B cell (primary cell): ENCODE measurements around the gene CPA1.

Source experiments
- EZH2 ChIP-seq: IDR thresholded peaks from 2 replicates; pipeline ENCODE4 v1.6.1; 2012; ENCODE audit warnings: borderline replicate concordance, low read depth, mild to moderate bottlenecking, moderate library complexity, low read length; ENCODE audit not compliant: insufficient read depth, poor library complexity, severe bottlenecking
- TF ChIP-seq, protein P1 (sequence below): fragments of 200-600 bp; IDR thresholded peaks from one replicate; pipeline ENCODE4 v1.8.0; 2022; ENCODE audit warnings: antibody characterized with exemption, mild to moderate bottlenecking

DNA sequence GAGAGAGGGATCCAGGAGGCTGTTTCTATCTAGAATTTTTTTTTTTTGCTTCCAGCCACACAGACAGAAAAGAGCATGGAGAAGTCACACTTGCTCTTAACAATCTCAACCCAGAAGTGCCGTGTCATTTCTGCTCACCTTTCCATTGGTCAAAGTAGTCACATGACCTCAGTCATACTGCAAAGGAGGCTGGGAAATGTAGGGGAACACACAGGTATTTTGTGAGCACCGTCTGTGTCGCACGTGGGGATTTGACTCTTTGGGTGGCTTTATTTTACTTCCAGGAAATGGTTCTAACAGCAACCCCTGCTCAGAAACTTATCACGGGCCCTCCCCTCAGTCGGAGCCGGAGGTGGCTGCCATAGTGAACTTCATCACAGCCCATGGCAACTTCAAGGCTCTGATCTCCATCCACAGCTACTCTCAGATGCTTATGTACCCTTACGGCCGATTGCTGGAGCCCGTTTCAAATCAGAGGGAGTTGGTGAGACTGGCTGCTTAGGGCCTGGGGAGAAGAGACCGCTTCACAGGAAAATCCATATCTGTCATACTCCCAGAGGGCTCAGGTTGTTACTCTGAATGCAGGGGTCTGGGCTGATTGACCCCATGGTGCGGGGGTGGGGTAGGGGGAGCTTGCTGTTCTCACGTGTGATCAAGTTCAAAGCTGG, 13.1 kb upstream of the CPA1 start:
- TF ChIP-seq, protein P1, sequence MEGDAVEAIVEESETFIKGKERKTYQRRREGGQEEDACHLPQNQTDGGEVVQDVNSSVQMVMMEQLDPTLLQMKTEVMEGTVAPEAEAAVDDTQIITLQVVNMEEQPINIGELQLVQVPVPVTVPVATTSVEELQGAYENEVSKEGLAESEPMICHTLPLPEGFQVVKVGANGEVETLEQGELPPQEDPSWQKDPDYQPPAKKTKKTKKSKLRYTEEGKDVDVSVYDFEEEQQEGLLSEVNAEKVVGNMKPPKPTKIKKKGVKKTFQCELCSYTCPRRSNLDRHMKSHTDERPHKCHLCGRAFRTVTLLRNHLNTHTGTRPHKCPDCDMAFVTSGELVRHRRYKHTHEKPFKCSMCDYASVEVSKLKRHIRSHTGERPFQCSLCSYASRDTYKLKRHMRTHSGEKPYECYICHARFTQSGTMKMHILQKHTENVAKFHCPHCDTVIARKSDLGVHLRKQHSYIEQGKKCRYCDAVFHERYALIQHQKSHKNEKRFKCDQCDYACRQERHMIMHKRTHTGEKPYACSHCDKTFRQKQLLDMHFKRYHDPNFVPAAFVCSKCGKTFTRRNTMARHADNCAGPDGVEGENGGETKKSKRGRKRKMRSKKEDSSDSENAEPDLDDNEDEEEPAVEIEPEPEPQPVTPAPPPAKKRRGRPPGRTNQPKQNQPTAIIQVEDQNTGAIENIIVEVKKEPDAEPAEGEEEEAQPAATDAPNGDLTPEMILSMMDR, result no peak
- TF ChIP-seq EZH2, result no peak
